Bronchial epithelial cell (primary cell): ENCODE results near the gene GMPR2. TPM values are rescaled to one million over a fixed set of nuclear protein-coding genes. Genes with fewer than 3 reads are reported as not detected.

Experiments used
- DNase-seq: peaks from one replicate; pipeline ENCODE4 v3.0.0-alpha.2; 2010; ENCODE audit warnings: low read depth
- FAIRE-seq: peaks from 2 replicates; lab custom pipeline; 2011; peaks lifted over from hg19 to GRCh38; lab: Jason Lieb, UNC
- H3K27me3 ChIP-seq: 2 replicates; pipeline ENCODE4 v1.5.1; 2011; ENCODE audit warnings: low read length; ENCODE audit not compliant: control insufficient read depth, insufficient read depth
- H3K36me3 ChIP-seq: 2 replicates; pipeline ENCODE4 v1.5.1; 2011; ENCODE audit warnings: low read length; ENCODE audit not compliant: control insufficient read depth, insufficient read depth
- H3K4me3 ChIP-seq: 2 replicates; pipeline ENCODE4 v1.5.1; 2011; ENCODE audit warnings: mild to moderate bottlenecking, low read depth, low read length, control low read depth
- CTCF ChIP-seq: IDR thresholded peaks from 2 replicates; pipeline ENCODE4 v1.5.1; 2011; ENCODE audit warnings: mild to moderate bottlenecking, moderate library complexity, low read length, control low read depth, inconsistent platforms; ENCODE audit not compliant: insufficient read depth, severe bottlenecking
- total RNA-seq: library from RNA; depleted of rRNA; stranded (reverse); fragments of >200 nt; gene quantifications from 2 replicates; pipeline ENCODE4 v1.2.1, GENCODE V29; 2014

The GMPR2 gene
- total RNA-seq, 1 donor from 2014 or later, result 98.7 TPM

DNA sequence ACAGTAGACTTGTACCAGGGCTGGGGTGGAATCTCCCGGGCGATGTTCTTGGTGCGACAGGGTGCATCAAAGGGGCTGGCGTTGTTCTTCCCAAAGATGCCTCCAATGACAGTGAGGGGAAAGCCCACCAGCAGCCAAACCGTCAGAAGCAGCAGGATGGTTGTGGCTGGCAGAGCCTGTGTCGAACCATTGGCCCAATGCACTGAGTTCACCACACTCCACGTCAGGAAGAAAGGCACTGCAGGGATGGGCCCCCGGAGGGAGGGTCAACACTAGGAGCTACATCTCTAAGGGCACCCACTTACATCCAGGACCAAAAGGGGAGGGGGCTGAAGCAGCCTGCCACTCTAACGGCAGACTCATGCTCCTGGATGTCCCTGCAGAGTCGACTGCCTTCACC is 42.3 kb upstream of the GMPR2 start:
- Histone ChIP-seq H3K36me3 (peaks cover 17% of the 10 kb centered on the region), H3K27me3 (no peaks in the 10 kb centered on the region), H3K4me3 (no peak overlapping the region)
- no peak for TF ChIP-seq CTCF
- no peak for DNase-seq
- no peak for FAIRE-seq

- Histone ChIP-seq H3K27me3 (no peaks in the 10 kb centered on the region), H3K36me3 (peaks cover 8% of the 10 kb centered on the region), H3K4me3 (no peak overlapping the region)
- TF ChIP-seq CTCF, result no peak
- no peak for DNase-seq
- FAIRE-seq, result no peak
These were observed 39.8 kb upstream of the GMPR2 start for GRCh38 chr14:24192933-24193332.

GRCh38 chr14:24194186-24194872 is 38.4 kb upstream of the GMPR2 start:
- H3K4me3 ChIP-seq, result peak overlapping the region; percentile 75
- DNase-seq, result no peak
- no peak for FAIRE-seq
- peaks cover 8% of the 10 kb centered on the region for H3K36me3 ChIP-seq
- TF ChIP-seq CTCF, result no peak
- H3K27me3 ChIP-seq, result no peaks in the 10 kb centered on the region

- peak overlapping the region; percentile 75 for H3K4me3 ChIP-seq
- no peaks in the 10 kb centered on the region for H3K27me3 ChIP-seq
- FAIRE-seq (no peak), DNase-seq (no peak)
- H3K36me3 ChIP-seq, result peaks cover 6% of the 10 kb centered on the region
- TF ChIP-seq CTCF, result no peak
These were observed 37.9 kb upstream of the GMPR2 start for GRCh38 chr14:24194873-24195185.

GRCh38 chr14:24195186-24196070 is 37.3 kb upstream of the GMPR2 start, which contains the start of gene TM9SF1:
Gene TM9SF1 (minus strand): TSS chr14:24195441. CDS start chr14:24195019, 422 bp downstream.
- FAIRE-seq (no peak), DNase-seq (peak; percentile 69)

More at GRCh38 chr14:24195186-24196070, 37.3 kb upstream of the GMPR2 start, which contains the start of gene TM9SF1:
- TF ChIP-seq CTCF, result no peak
- Histone ChIP-seq H3K4me3 (peak within 1 kb of the TSS; percentile 75), H3K27me3 (no peaks in the 10 kb centered on the region), H3K36me3 (peaks cover 6% of the 10 kb centered on the region)
